ENCODE results near the gene KPNB1. TPM values are rescaled to one million over a fixed set of nuclear protein-coding genes. Genes with fewer than 3 reads are reported as not detected.

KPNB1 gene
- total and polyA plus RNA-seq, 10 of the 15 experiments (the other 5 are each of a cell fraction or from before 2014, with no cell fraction given): 67.8 to 525 (median 246) TPM

DNA sequence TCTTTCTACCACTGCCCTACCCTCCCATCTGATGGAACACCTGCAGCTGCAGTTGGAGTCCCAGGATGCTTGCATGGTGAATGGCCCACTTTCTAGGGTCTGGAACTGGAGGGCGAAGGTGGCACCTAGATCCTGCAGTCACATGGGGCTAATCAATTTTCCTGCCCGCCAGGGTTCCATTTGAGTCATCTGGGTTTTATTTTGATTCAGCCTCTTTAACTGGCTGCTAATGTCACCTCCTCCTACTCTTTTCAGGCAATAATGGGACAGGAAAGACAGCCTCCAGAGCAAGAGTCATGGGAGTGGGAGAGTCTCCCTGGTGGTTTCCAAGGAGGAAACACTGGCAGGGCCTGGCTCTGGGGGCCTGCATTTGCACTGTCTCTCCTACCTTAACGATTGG is 40.4 kb downstream of the KPNB1 start (continued):
- TF ChIP-seq SMARCA5 (IDR thresholded peaks at IDR 0.05) (no peak), TBL1XR1 (IDR thresholded peaks at IDR 0.05; ENCODE audit: low read depth, low read length) (no peak)

DNA sequence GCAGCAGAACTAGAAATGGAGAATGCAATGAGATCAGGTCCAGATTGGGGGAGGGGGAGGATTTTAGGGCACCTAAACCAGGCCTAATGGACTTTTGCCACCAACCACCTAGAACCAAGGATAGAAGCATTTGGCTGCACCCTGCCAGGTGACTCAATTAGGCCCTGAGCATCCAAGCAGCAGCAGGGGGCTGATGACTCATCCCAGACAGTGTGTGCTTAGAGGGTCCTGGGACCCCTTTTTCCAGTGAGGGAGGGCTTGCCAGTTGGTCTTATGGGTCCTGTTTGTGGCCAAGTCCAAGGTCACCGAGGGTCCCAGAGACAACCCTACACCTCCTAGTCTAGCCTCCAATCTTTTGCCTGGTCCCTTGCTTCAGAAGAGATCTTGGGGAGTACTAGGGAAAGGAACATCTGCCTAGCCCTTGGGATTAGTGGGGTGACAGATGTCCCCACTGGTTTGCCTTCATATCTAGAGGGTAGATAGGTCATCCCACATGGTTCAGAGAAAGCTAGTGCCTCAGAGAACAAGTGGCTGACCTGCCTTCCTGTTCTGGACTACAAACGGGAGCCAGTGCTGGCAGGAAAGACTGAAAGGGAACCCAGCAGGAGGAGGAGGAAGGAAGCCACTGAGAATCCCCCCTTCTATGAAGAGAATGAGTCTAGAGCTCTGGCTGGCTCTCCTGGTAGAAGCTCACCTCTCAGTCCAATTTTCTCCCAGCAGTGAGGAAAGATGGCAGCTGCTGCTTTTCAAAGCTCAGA is 42.6 kb downstream of the KPNB1 start:
- no peak for FAIRE-seq
- no peaks in the 10 kb centered on the region; a peak in 1 of 4 replicates for H3K27me3 ChIP-seq (replicated peaks in 1 of 2; ENCODE audit: control insufficient read depth in 2 of 2, insufficient read depth in 2 of 2, low read length in 1 of 2)
- ChIA-PET RAD21 (ENCODE audit: unreplicated experiment) (interaction anchor here (0.8 to 2.7 kb wide), 6 partner anchors 12 to 44 kb away, joined by 3 to 13 read pairs (median 4); partner anchors contain the start of gene TBX21), SMC1A (ENCODE audit: uncharacterized antibody, unreplicated experiment) (interaction anchor here (0.7 to 1.9 kb wide), 11 partner anchors 12 to 139 kb away, joined by 3 to 13 read pairs (median 3); partner anchors contain the start of genes KPNB1 and MRPL10), CTCF (interaction anchor here (0.7 to 2.1 kb wide), 10 partner anchors 12 to 255 kb away, joined by 3 to 20 read pairs (median 4); partner anchors contain the start of gene KPNB1), POLR2A (interaction anchor here (1.2 to 1.3 kb wide), 2 partner anchors 43 to 48 kb away, joined by 3 to 4 read pairs; no protein-coding TSS in a partner anchor)
- no peaks in the 10 kb centered on the region for H3K36me3 ChIP-seq (ENCODE audit: control insufficient read depth in 2 of 2, insufficient read depth in 2 of 2, low read length in 1 of 2)
- H3K79me2 ChIP-seq (ENCODE audit: control insufficient read depth, insufficient read depth, low read length): no peaks in the 10 kb centered on the region
- no peak overlapping the region for H3K9ac ChIP-seq (ENCODE audit: control insufficient read depth, insufficient read depth, low read length)
- BruUV-seq (replicated peaks): no TSS peak
- H4K20me1 ChIP-seq (ENCODE audit: control insufficient read depth, insufficient read depth): no peaks in the 10 kb centered on the region; the same call in 1 of the 2 replicates
- no peak overlapping the region for H3K4me3 ChIP-seq
- intact Hi-C loops (cut with micrococcal nuclease; ENCODE audit: unreplicated experiment) (no loop called here), in situ Hi-C loops (cut with MboI) (loop anchor here (10.0 kb wide), 1 partner anchor 112 kb away; no protein-coding TSS in a partner anchor)
- H3K4me1 ChIP-seq (ENCODE audit: control insufficient read depth, insufficient read depth, low read length): peaks cover 16% of the 10 kb centered on the region
- H2AFZ ChIP-seq (ENCODE audit: control insufficient read depth, low read depth, low read length): no peak overlapping the region
- H3K9me3 ChIP-seq (replicated peaks; ENCODE audit: control insufficient read depth, insufficient read depth, low read length): no peaks in the 10 kb centered on the region
- ATAC-seq: no peak
- no peak for DNase-seq (ENCODE audit: low read depth, low spot score)
- WGBS (ENCODE audit: insufficient coverage, insufficient replicate concordance, low lambda C conversion rate, missing lambda C conversion rate): 21% methylated on average over 2 of the region's 2 CpGs
- H3K4me2 ChIP-seq (ENCODE audit: control insufficient read depth, insufficient read depth): no peak overlapping the region
- no peak for TF ChIP-seq EZH2 (IDR thresholded peaks at IDR 0.05; ENCODE audit: borderline replicate concordance, control insufficient read depth, low read depth, low read length)
- no peak for TF ChIP-seq MEF2B (IDR thresholded peaks at IDR 0.05; ENCODE audit: partially characterized antibody, poor library complexity, severe bottlenecking)
- no peak for TF ChIP-seq SMC3 (IDR thresholded peaks at IDR 0.05; ENCODE audit: borderline replicate concordance, low read length)
- no peak for TF ChIP-seq HDAC2 (IDR thresholded peaks at IDR 0.05)
- TF ChIP-seq TCF7 (IDR thresholded peaks at IDR 0.05; ENCODE audit: borderline replicate concordance): no peak
- TF ChIP-seq, protein P1, sequence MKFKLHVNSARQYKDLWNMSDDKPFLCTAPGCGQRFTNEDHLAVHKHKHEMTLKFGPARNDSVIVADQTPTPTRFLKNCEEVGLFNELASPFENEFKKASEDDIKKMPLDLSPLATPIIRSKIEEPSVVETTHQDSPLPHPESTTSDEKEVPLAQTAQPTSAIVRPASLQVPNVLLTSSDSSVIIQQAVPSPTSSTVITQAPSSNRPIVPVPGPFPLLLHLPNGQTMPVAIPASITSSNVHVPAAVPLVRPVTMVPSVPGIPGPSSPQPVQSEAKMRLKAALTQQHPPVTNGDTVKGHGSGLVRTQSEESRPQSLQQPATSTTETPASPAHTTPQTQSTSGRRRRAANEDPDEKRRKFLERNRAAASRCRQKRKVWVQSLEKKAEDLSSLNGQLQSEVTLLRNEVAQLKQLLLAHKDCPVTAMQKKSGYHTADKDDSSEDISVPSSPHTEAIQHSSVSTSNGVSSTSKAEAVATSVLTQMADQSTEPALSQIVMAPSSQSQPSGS (IDR thresholded peaks at IDR 0.05; ENCODE audit: low read length): no peak
- no peak for TF ChIP-seq CBX3 (IDR thresholded peaks at IDR 0.05; ENCODE audit: borderline replicate concordance, low read depth)
- TF ChIP-seq, protein P2, sequence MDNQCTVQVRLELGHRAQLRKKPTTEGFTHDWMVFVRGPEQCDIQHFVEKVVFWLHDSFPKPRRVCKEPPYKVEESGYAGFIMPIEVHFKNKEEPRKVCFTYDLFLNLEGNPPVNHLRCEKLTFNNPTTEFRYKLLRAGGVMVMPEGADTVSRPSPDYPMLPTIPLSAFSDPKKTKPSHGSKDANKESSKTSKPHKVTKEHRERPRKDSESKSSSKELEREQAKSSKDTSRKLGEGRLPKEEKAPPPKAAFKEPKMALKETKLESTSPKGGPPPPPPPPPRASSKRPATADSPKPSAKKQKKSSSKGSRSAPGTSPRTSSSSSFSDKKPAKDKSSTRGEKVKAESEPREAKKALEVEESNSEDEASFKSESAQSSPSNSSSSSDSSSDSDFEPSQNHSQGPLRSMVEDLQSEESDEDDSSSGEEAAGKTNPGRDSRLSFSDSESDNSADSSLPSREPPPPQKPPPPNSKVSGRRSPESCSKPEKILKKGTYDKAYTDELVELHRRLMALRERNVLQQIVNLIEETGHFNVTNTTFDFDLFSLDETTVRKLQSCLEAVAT (IDR thresholded peaks at IDR 0.05): no peak
- TF ChIP-seq NR2F1 (conservative IDR thresholded peaks at IDR 0.05): no peak
- TF ChIP-seq JUNB (IDR thresholded peaks at IDR 0.05): no peak
- no peak for TF ChIP-seq MTA3 (IDR thresholded peaks at IDR 0.05; ENCODE audit: borderline replicate concordance, low read length)
- TF ChIP-seq SMAD5 (IDR thresholded peaks at IDR 0.05; ENCODE audit: low read depth): no peak
- TF ChIP-seq SPI1 (IDR thresholded peaks at IDR 0.05; ENCODE audit: borderline replicate concordance, insufficient read depth, low read depth, low read length): no peak
- TF ChIP-seq RFX5 (IDR thresholded peaks at IDR 0.05; ENCODE audit: low read depth, low read length): no peak
- no peak overlapping the region for H3K27ac ChIP-seq (ENCODE audit: control insufficient read depth, insufficient read depth)

Data from GM12878 (cell line).